K562 (cell line): ENCODE results near the gene MRPS5. TPM values are rescaled to one million over a fixed set of nuclear protein-coding genes. Genes with fewer than 3 reads are reported as not detected.

Experiments
- ATAC-seq: fragments of 200-7000 bp; cut with Tn5 transposase; 3 replicates; pipeline ENCODE4 v1.9.1; 2020; ENCODE audit warnings: moderate library complexity
- BruUV-seq: library from RNA; stranded (reverse); fragments of 400-500 nt; replicated peaks from 2 replicates; lab custom pipeline; 2021; lab: Mats Ljungman, UMichigan
- CTCF ChIA-PET: fragments of 300-600 bp; formaldehyde crosslinking; extraction: SDS; loops from one replicate; lab custom pipeline; 2021; ENCODE audit warnings: low intra/inter-chr PET ratio; lab: Yijun Ruan, JAX
- POLR2A ChIA-PET: fragments of 300-600, 350-650 bp; sonication (Branson Sonifier 250); formaldehyde crosslinking; extraction: SDS; loops from one replicate; lab custom pipeline; 2021; ENCODE audit warnings: antibody characterized with exemption, inconsistent platforms; lab: Yijun Ruan, JAX
- DNase-seq, 4 experiments: peaks; one replicate each; pipeline versions ENCODE4 v3.0.0 to v3.0.0-alpha.2; 2011 to 2018; ENCODE audit warnings: low spot score in 3 of 4, mixed read lengths in 3 of 4; ENCODE audit errors: extremely low read depth in 1 of 4
- FAIRE-seq: peaks from 2 replicates; lab custom pipeline; 2011; peaks lifted over from hg19 to GRCh38; lab: Jason Lieb, UNC
- H2AFZ ChIP-seq: 2 replicates; pipeline ENCODE4 v1.6.0; 2011; ENCODE audit warnings: low read depth, low read length, control low read depth, inconsistent platforms
- H3K27ac ChIP-seq: fragments of 200-600 bp; 3 replicates; pipeline ENCODE4 v1.8.0; 2011; ENCODE audit warnings: low read depth, mild to moderate bottlenecking, control low read depth, inconsistent platforms, low read length, moderate library complexity, mixed read lengths; ENCODE audit errors: extremely low read depth
- H3K27me3 ChIP-seq, 2 experiments: fragments of 300-600 bp in 1 of 2; 2 replicates in 1 of 2; 3 replicates in 1 of 2; pipeline versions ENCODE4 v1.6.0 to v1.8.0; 2011; ENCODE audit warnings: inconsistent platforms in 2 of 2, low read length in 2 of 2, mild to moderate bottlenecking in 1 of 2, mixed read lengths in 1 of 2, moderate library complexity in 1 of 2; ENCODE audit not compliant: control insufficient read depth in 2 of 2, insufficient read depth in 2 of 2
- H3K36me3 ChIP-seq: fragments of 300-600 bp; 3 replicates; pipeline ENCODE4 v1.8.0; 2011; ENCODE audit warnings: mild to moderate bottlenecking, low read length, inconsistent platforms; ENCODE audit not compliant: control insufficient read depth, insufficient read depth
- H3K4me1 ChIP-seq, 2 experiments: fragments of 200-600 bp in 1 of 2; replicated peaks in 1 of 2; 2 replicates in 1 of 2; 3 replicates in 1 of 2; pipeline versions ENCODE4 v1.5.1 to v1.8.0; 2011; ENCODE audit warnings: inconsistent platforms in 2 of 2, low read length in 2 of 2, mild to moderate bottlenecking in 1 of 2, mixed read lengths in 1 of 2, moderate library complexity in 1 of 2; ENCODE audit not compliant: control insufficient read depth in 2 of 2, insufficient read depth in 2 of 2
- H3K4me2 ChIP-seq: 2 replicates; pipeline ENCODE4 v1.6.1; 2011; ENCODE audit warnings: low read length, control low read depth, inconsistent platforms, mixed read lengths; ENCODE audit not compliant: insufficient read depth
- H3K4me3 ChIP-seq: fragments of 200-600 bp; sonication (generic), shearing (Covaris generic); 2 replicates; pipeline ENCODE4 v1.5.1; 2016; ENCODE audit warnings: control low read depth, inconsistent platforms
- H3K79me2 ChIP-seq: fragments of 200-600 bp; 3 replicates; pipeline ENCODE4 v1.8.0; 2011; ENCODE audit warnings: low read length, inconsistent platforms; ENCODE audit not compliant: control insufficient read depth, insufficient read depth
- H3K9ac ChIP-seq, 2 experiments: 2 replicates each; pipeline versions ENCODE4 v1.6.0 to v1.6.1; 2011; ENCODE audit warnings: low read depth in 2 of 2, low read length in 2 of 2, control low read depth in 1 of 2, inconsistent platforms in 1 of 2, mild to moderate bottlenecking in 1 of 2, mixed read lengths in 1 of 2; ENCODE audit not compliant: insufficient read depth in 1 of 2
- H3K9me1 ChIP-seq: one replicate; pipeline ENCODE4 v1.6.0; 2011; ENCODE audit warnings: inconsistent platforms, mild to moderate bottlenecking, low read length, moderate library complexity; ENCODE audit not compliant: control insufficient read depth, insufficient read depth
- H3K9me3 ChIP-seq: replicated peaks from 2 replicates; pipeline ENCODE4 v1.5.1; 2011; ENCODE audit warnings: low read depth, low read length, inconsistent platforms; ENCODE audit not compliant: control insufficient read depth, insufficient read depth
- H4K20me1 ChIP-seq: replicated peaks from 2 replicates; pipeline ENCODE4 v1.6.1; 2011; ENCODE audit warnings: low read length, inconsistent platforms, mixed read lengths; ENCODE audit not compliant: control insufficient read depth, insufficient read depth
- AFF1 ChIP-seq, 2 experiments: fragments of 450-650 bp; IDR thresholded peaks; 2 replicates each; pipeline ENCODE4 v1.6.1; 2018; ENCODE audit warnings: mild to moderate bottlenecking in 2 of 2, low read depth in 1 of 2; ENCODE audit not compliant: partially characterized antibody in 2 of 2
- ATF3 ChIP-seq, 2 experiments: fragments of 450-650 bp in 1 of 2; sonication (generic) in 1 of 2; formaldehyde crosslinking in 1 of 2; IDR thresholded peaks in 1 of 2; conservative IDR thresholded peaks in 1 of 2; 2 replicates each; pipeline versions ENCODE4 v1.6.1 to v1.8.1; 2016 to 2023; ENCODE audit warnings: mild to moderate bottlenecking in 2 of 2, moderate library complexity in 2 of 2, inconsistent platforms in 1 of 2, missing genetic modification reagents in 1 of 2
- FOS ChIP-seq: IDR thresholded peaks from 3 replicates; pipeline ENCODE4 v1.6.1; 2011; ENCODE audit not compliant: insufficient read length; ENCODE audit errors: extremely low read depth
- HNRNPLL ChIP-seq: fragments of 200-400 bp; formaldehyde crosslinking; IDR thresholded peaks from 2 replicates; pipeline ENCODE4 v1.6.1; 2017; ENCODE audit warnings: low read length, low read depth, mild to moderate bottlenecking; ENCODE audit not compliant: poor library complexity, severe bottlenecking
- ZC3H4 ChIP-seq: sonication (generic); formaldehyde crosslinking; IDR thresholded peaks from 2 replicates; pipeline ENCODE4 v1.9.0; 2021; ENCODE audit warnings: missing genetic modification reagents, borderline replicate concordance
- ZNF121 ChIP-seq: sonication (generic); formaldehyde crosslinking; conservative IDR thresholded peaks from 2 replicates; pipeline ENCODE4 v1.8.0; 2022; ENCODE audit warnings: missing genetic modification reagents
- WGBS: fragments of 100-300 bp; shearing (Covaris generic); methylation state at CpG from one replicate; pipeline ENCODE4 v1.1.6; 2016; ENCODE audit warnings: low coverage, mixed read lengths; ENCODE audit not compliant: insufficient coverage; ENCODE audit errors: missing lambda C conversion rate; 5-methylcytosine and 5-hydroxymethylcytosine counted together
- in situ Hi-C: fragments of 300-500 bp; cut with MboI; formaldehyde crosslinking; loops from 4 replicates; pipeline ENCODE4 v1.15.0; 2018; ENCODE audit warnings: inconsistent platforms, mixed read lengths
- intact Hi-C: fragments of 100-400 bp; cut with micrococcal nuclease; formaldehyde crosslinking; loops from 2 replicates; pipeline ENCODE4 v1.14.2; 2022
- polyA plus RNA-seq, 8 experiments: library from polyadenylated mRNA; depleted of rRNA in 4 of 8; stranded (reverse) in 5 of 8; unstranded in 3 of 8; fragments of >200 nt; fragmentation: Nextera tagmentation in 2 of 8; fragmentation: Illumina TruSeq in 1 of 8; extraction: Ambion mirVana in 2 of 8; extraction: Trizol in 1 of 8; gene quantifications; 2 replicates each; pipeline versions ENCODE4 v1.2.1 to v1.2.3, GENCODE V29; 2011 to 2014; ENCODE audit warnings: inconsistent platforms in 1 of 8, missing spikeins in 1 of 8
- total RNA-seq, 7 experiments: library from RNA; depleted of rRNA in 6 of 7; stranded (reverse); fragments of >200 nt in 6 of 7; fragmentation: Illumina TruSeq in 2 of 7; extraction: Trizol in 2 of 7; gene quantifications; 2 replicates each; pipeline versions ENCODE4 v1.2.1 to v1.2.3, GENCODE V29; 2011 to 2021; ENCODE audit warnings: low replicate concordance in 1 of 7

Gene MRPS5
- total and polyA plus RNA-seq, 9 of the 15 experiments (the other 6 are each of a cell fraction or from before 2014, with no cell fraction given): 85.0 to 162 (median 118) TPM

GRCh38 chr2:95061119-95061512 lies 60.5 kb downstream of the MRPS5 start:
- POLR2A ChIA-PET: no interaction called here
- no TSS peak for BruUV-seq
- H3K27me3 ChIP-seq: peaks cover 21 to 73% of the 10 kb centered on the region in 2 experiments

GRCh38 chr2:95060446-95061118 lies 61.0 kb downstream of the MRPS5 start:
- Histone ChIP-seq H3K4me2 (no peak overlapping the region), H3K4me1 (no peaks in the 10 kb centered on the region), H3K27me3 (peaks cover 18 to 78% of the 10 kb centered on the region in 2 experiments), H4K20me1 (peaks cover 10% of the 10 kb centered on the region; the same call in 1 of the 2 replicates), H3K9ac (no peak overlapping the region), H3K36me3 (no peaks in the 10 kb centered on the region), H2AFZ (no peak overlapping the region), H3K79me2 (no peaks in the 10 kb centered on the region), H3K27ac (no peak overlapping the region), H3K9me1 (no peaks in the 10 kb centered on the region), H3K4me3 (no peak overlapping the region), H3K9me3 (no peaks in the 10 kb centered on the region)
- CTCF ChIA-PET: no interaction called here
- POLR2A ChIA-PET: no interaction called here
- BruUV-seq: no TSS peak
- FAIRE-seq: no peak
- intact Hi-C loops (no loop called here), in situ Hi-C loops (no loop called here)
- no peak for ATAC-seq
- no peak for DNase-seq
- under 1% methylated on average over 17 of the region's 17 CpGs for WGBS
- TF ChIP-seq AFF1 (IDR thresholded peaks at IDR 0.05; ENCODE audit: low read depth in 1 of 2, partially characterized antibody in 2 of 2): no peak
- no peak for TF ChIP-seq ATF3 (IDR thresholded peaks at IDR 0.05)
- TF ChIP-seq ATF3 (CRISPR knock-in tag; conservative IDR thresholded peaks at IDR 0.05): no peak
- no peak for TF ChIP-seq ZC3H4 (CRISPR knock-in tag)
- peak; percentile 82 for TF ChIP-seq HNRNPLL
- TF ChIP-seq, all 486 proteins: peak for 1

More at GRCh38 chr2:95061119-95061512, 60.5 kb downstream of the MRPS5 start:
- WGBS: 0% methylated on average over 1 of the region's 1 CpG
- ATAC-seq: no peak
- Histone ChIP-seq H3K36me3 (no peaks in the 10 kb centered on the region), H3K79me2 (no peaks in the 10 kb centered on the region), H3K9me3 (no peaks in the 10 kb centered on the region), H3K9ac (no peak overlapping the region), H4K20me1 (peaks cover 10% of the 10 kb centered on the region; the same call in 1 of the 2 replicates), H3K9me1 (no peaks in the 10 kb centered on the region), H3K27ac (no peak overlapping the region), H2AFZ (no peak overlapping the region), H3K4me3 (no peak overlapping the region), H3K4me2 (no peak overlapping the region), H3K4me1 (no peaks in the 10 kb centered on the region)
- intact Hi-C loops (no loop called here), in situ Hi-C loops (no loop called here)
- CTCF ChIA-PET: no interaction called here
- DNase-seq: no peak
- no peak for FAIRE-seq
- TF ChIP-seq ZNF121 (CRISPR knock-in tag) (peak; percentile 31; the same call in 1 of the 2 replicates), FOS (no peak)
